Astrocyte of the cerebellum (primary cell): ENCODE measurements around the gene HLA-DMA.
A peak's percentile ranks its signal among the peaks of the same experiment; 100 is the strongest.

ENCODE experiments used
- DNase-seq: peaks from one replicate; pipeline ENCODE4 v3.0.0-alpha.2; 2011; ENCODE audit warnings: low read depth
- H3K4me3 ChIP-seq: 2 replicates; pipeline ENCODE4 v1.5.1; 2011; ENCODE audit warnings: mild to moderate bottlenecking, low read depth, low read length, moderate library complexity
- CTCF ChIP-seq: IDR thresholded peaks from 2 replicates; pipeline ENCODE4 v1.5.1; 2012; ENCODE audit warnings: low read length, low read depth, moderate library complexity, mild to moderate bottlenecking; ENCODE audit errors: missing control alignments
- in situ Hi-C: cut with HindIII; loops from 2 replicates; pipeline ENCODE4 v1.10.0; 2017; ENCODE audit warnings: low sequenced_read_pairs

The HLA-DMA gene

GRCh38 chr6:32974541-32975308, 21.8 kb upstream of the HLA-DMA start:
- no peak for DNase-seq
- no peak for TF ChIP-seq CTCF
- in situ Hi-C loops = loop anchor here (10.0 kb wide), 1 partner anchor 130 kb away; the partner anchor contains the start of gene PSMB8
- peak overlapping the region; percentile 92 for H3K4me3 ChIP-seq

GRCh38 chr6:32974016-32974333, 21.1 kb upstream of the HLA-DMA start:
- no peak for TF ChIP-seq CTCF
- in situ Hi-C loops = loop anchor here (10.0 kb wide), 1 partner anchor 129 kb away; the partner anchor contains the start of gene PSMB8
- peak overlapping the region; percentile 92 for H3K4me3 ChIP-seq
- DNase-seq = peak; percentile 52

GRCh38 chr6:32973144-32974015, 20.5 kb upstream of the HLA-DMA start:
- in situ Hi-C loops = loop anchor here (10.0 kb wide), 1 partner anchor 129 kb away; the partner anchor contains the start of gene PSMB8
- TF ChIP-seq CTCF = no peak
- DNase-seq = no peak
- H3K4me3 ChIP-seq = peak overlapping the region; percentile 92

GRCh38 chr6:32972353-32973143, 19.7 kb upstream of the HLA-DMA start:
- peak overlapping the region; percentile 92 for H3K4me3 ChIP-seq
- in situ Hi-C loops = loop anchor here (10.0 kb wide), 1 partner anchor 128 kb away; the partner anchor contains the start of gene PSMB8
- TF ChIP-seq CTCF = no peak
- no peak for DNase-seq

DNA sequence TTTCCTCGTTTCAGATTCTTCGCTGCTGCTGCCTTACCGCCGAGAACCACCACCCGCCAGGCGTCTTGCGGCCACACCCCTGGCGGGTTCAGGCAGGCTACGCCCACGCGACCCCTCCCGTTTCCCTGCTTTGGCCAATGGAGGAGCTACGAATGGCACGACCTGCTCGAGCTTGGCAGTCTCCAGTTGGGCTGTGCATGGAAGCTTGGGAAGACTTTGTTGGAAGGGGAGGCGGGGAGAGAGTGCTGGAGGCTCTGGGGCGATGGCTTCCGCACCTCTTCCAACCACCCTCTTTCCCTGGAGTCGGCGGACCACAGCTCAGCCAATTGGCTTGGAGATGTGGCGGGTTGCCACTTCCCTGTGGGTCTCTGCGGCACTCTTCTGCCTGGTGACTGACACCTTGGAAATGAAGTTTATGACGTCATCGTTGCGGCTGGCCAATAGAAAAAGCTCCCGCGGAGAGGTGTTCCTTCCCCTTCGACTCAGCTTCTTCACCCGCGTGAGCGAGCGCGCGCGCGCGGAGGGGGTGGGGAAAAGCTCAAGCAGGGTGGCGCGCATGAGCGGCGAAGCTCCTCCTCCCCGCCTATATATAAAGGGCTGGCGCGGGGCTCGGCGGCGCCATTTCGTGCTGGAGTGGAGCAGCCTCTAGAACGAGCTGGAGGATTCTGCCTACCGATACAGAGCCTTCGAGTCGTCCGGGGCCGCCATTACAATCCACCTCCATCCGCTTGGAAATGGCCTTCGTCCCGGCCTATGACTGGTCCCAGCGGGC, 18.9 kb upstream of the HLA-DMA start:
- peak overlapping the region; percentile 92 for H3K4me3 ChIP-seq
- TF ChIP-seq CTCF = no peak
- peak; percentile 100 for DNase-seq
- in situ Hi-C loops = loop anchor here (10.0 kb wide), 1 partner anchor 127 kb away; the partner anchor contains the start of gene PSMB8
